Measurements from ENCODE around the gene STXBP2.
"Not testable (repeated sequence)": the region's sequence is repeated elsewhere in the genome, so short reads cannot be mapped to it uniquely, and the experiment has no call there.

STXBP2 gene

GRCh38 chr19:7635670-7636069 is 1.2 kb upstream of the STXBP2 start:
- DNase-seq, result no peak

- no peak for DNase-seq
Observed at GRCh38 chr19:7636317-7636690, 606 bp upstream of the STXBP2 start.

GRCh38 chr19:7637374-7638256 is 705 bp downstream of the STXBP2 start:
- DNase-seq, result no peak

- DNase-seq, result no peak
Observed at GRCh38 chr19:7638802-7639465, 2.0 kb downstream of the STXBP2 start.

- no peak for DNase-seq
Observed at GRCh38 chr19:7639863-7640348, 3.0 kb downstream of the STXBP2 start.

- DNase-seq, result no peak
Observed at GRCh38 chr19:7640803-7641202, 3.9 kb downstream of the STXBP2 start.

- no peak for DNase-seq
Observed at GRCh38 chr19:7641290-7642276, 4.7 kb downstream of the STXBP2 start.

- DNase-seq, result no peak
Observed at GRCh38 chr19:7642295-7643030, 5.6 kb downstream of the STXBP2 start.

- no peak for DNase-seq
Observed at GRCh38 chr19:7643031-7643415, 6.1 kb downstream of the STXBP2 start.

GRCh38 chr19:7643629-7644549 is 7.0 kb downstream of the STXBP2 start:
- not testable (repeated sequence) for DNase-seq

GRCh38 chr19:7644550-7644877 is 7.6 kb downstream of the STXBP2 start:
- DNase-seq, result no peak

- no peak for DNase-seq
Observed at GRCh38 chr19:7645163-7645562, 8.3 kb downstream of the STXBP2 start.

- no peak for DNase-seq
Observed at GRCh38 chr19:7645656-7646425, 8.9 kb downstream of the STXBP2 start.

- no peak for DNase-seq
Observed at GRCh38 chr19:7646426-7646700, 9.5 kb downstream of the STXBP2 start.

GRCh38 chr19:7647156-7647555 is 10.2 kb downstream of the STXBP2 start:
- no peak for DNase-seq

- DNase-seq, result no peak
Observed at GRCh38 chr19:7648265-7649014, 11.5 kb downstream of the STXBP2 start.

- DNase-seq, result no peak
Observed at GRCh38 chr19:7650148-7650547, 13.2 kb downstream of the STXBP2 start.

- peak; percentile 87 for DNase-seq
Observed at GRCh38 chr19:7652061-7652641, 15.2 kb downstream of the STXBP2 start.

- no peak for DNase-seq
Observed at GRCh38 chr19:7654401-7654800, 17.5 kb downstream of the STXBP2 start.

Measured in effector CD4-positive, alpha-beta T cell (primary cell).